Liver (tissue), 9 donors: Measurements from ENCODE around the gene CCDC82. TPM values are rescaled to one million over a fixed set of nuclear protein-coding genes. Genes with fewer than 3 reads are reported as not detected.

ENCODE experiments used
- DNase-seq: peaks from one replicate; pipeline ENCODE4 v3.0.0-alpha.2; 2017; ENCODE audit warnings: low spot score
- H3K27ac ChIP-seq, 2 donors: one replicate each; pipeline ENCODE4 v1.7.0; 2013; ENCODE audit warnings: inconsistent platforms in 2 of 2, low read length in 2 of 2, control low read depth in 1 of 2, low read depth in 1 of 2, mild to moderate bottlenecking in 1 of 2
- H3K27me3 ChIP-seq, 4 donors: one replicate each; pipeline versions ENCODE4 v1.6.1 to v1.7.0; 2013; ENCODE audit warnings: low read length in 3 of 4, inconsistent platforms in 1 of 4, mild to moderate bottlenecking in 1 of 4, moderate library complexity in 1 of 4; ENCODE audit not compliant: control insufficient read depth in 4 of 4, insufficient read depth in 4 of 4
- H3K36me3 ChIP-seq, 4 donors: one replicate each; pipeline versions ENCODE4 v1.6.1 to v1.7.0; 2013; ENCODE audit warnings: low read length in 3 of 4, mild to moderate bottlenecking in 3 of 4, low read depth in 1 of 4, moderate library complexity in 1 of 4; ENCODE audit not compliant: control insufficient read depth in 4 of 4, insufficient read depth in 3 of 4
- H3K4me1 ChIP-seq, 4 donors: one replicate each; pipeline versions ENCODE4 v1.6.1 to v1.7.0; 2013; ENCODE audit warnings: low read length in 3 of 4, mild to moderate bottlenecking in 3 of 4, moderate library complexity in 1 of 4; ENCODE audit not compliant: control insufficient read depth in 4 of 4, insufficient read depth in 4 of 4
- H3K4me3 ChIP-seq, 3 donors: one replicate each; pipeline versions ENCODE4 v1.6.1 to v1.7.0; 2013; ENCODE audit warnings: low read length in 3 of 3, control low read depth in 1 of 3, low read depth in 1 of 3, mild to moderate bottlenecking in 1 of 3
- H3K9ac ChIP-seq, 2 donors: one replicate each; pipeline ENCODE4 v1.7.0; 2013; ENCODE audit warnings: low read length in 2 of 2, mild to moderate bottlenecking in 2 of 2, moderate library complexity in 2 of 2, control low read depth in 1 of 2, low read depth in 1 of 2
- H3K9me3 ChIP-seq, 4 donors: one replicate each; pipeline versions ENCODE4 v1.6.1 to v1.7.0; 2013; ENCODE audit warnings: low read length in 3 of 4; ENCODE audit not compliant: control insufficient read depth in 4 of 4
- ATF3 ChIP-seq: IDR thresholded peaks from 2 replicates; pipeline ENCODE4 v1.6.1; 2016; ENCODE audit warnings: antibody characterized with exemption
- CTCF ChIP-seq: fragments of 150-350 bp; IDR thresholded peaks from 2 replicates; pipeline ENCODE4 v1.5.1; 2017; ENCODE audit warnings: improper control_type of control experiment, low read depth, low read length; ENCODE audit not compliant: missing input control
- EGR1 ChIP-seq, 2 donors: IDR thresholded peaks; 2 replicates each; pipeline ENCODE4 v1.6.1; 2016 to 2018; ENCODE audit warnings: antibody characterized with exemption in 2 of 2, low read depth in 2 of 2
- FOXA1 ChIP-seq: IDR thresholded peaks from 2 replicates; pipeline ENCODE4 v1.6.1; 2016; ENCODE audit warnings: antibody characterized with exemption
- FOXA2 ChIP-seq: IDR thresholded peaks from 2 replicates; pipeline ENCODE4 v1.6.1; 2016; ENCODE audit warnings: antibody characterized with exemption
- GABPA ChIP-seq, 2 donors: IDR thresholded peaks in 1 of 2; conservative IDR thresholded peaks in 1 of 2; 2 replicates each; pipeline ENCODE4 v1.6.1; 2016; ENCODE audit warnings: antibody characterized with exemption in 2 of 2, mild to moderate bottlenecking in 1 of 2, moderate library complexity in 1 of 2
- HNF4A ChIP-seq, 2 donors: conservative IDR thresholded peaks; 2 replicates each; pipeline ENCODE4 v1.6.1; 2016; ENCODE audit warnings: antibody characterized with exemption in 2 of 2, mild to moderate bottlenecking in 2 of 2
- HNF4G ChIP-seq: IDR thresholded peaks from 2 replicates; pipeline ENCODE4 v1.6.1; 2016; ENCODE audit warnings: antibody characterized with exemption
- JUND ChIP-seq, 2 donors: IDR thresholded peaks; 2 replicates each; pipeline ENCODE4 v1.6.1; 2016; ENCODE audit warnings: antibody characterized with exemption in 2 of 2
- MAX ChIP-seq: IDR thresholded peaks from 2 replicates; pipeline ENCODE4 v1.6.1; 2016; ENCODE audit warnings: antibody characterized with exemption
- NR2F2 ChIP-seq: IDR thresholded peaks from 2 replicates; pipeline ENCODE4 v1.6.1; 2016; ENCODE audit warnings: antibody characterized with exemption
- RAD21 ChIP-seq, 2 donors: IDR thresholded peaks; 2 replicates each; pipeline ENCODE4 v1.6.1; 2016; ENCODE audit warnings: antibody characterized with exemption in 2 of 2, mild to moderate bottlenecking in 2 of 2
- REST ChIP-seq: IDR thresholded peaks from 2 replicates; pipeline ENCODE4 v1.6.1; 2016; ENCODE audit warnings: antibody characterized with exemption, mild to moderate bottlenecking
- RXRA ChIP-seq, 2 donors: IDR thresholded peaks; 2 replicates each; pipeline ENCODE4 v1.6.1; 2017 to 2018; ENCODE audit warnings: antibody characterized with exemption in 2 of 2, mild to moderate bottlenecking in 1 of 2
- SP1 ChIP-seq: IDR thresholded peaks from 2 replicates; pipeline ENCODE4 v1.6.1; 2018; ENCODE audit warnings: antibody characterized with exemption, mild to moderate bottlenecking
- TAF1 ChIP-seq: conservative IDR thresholded peaks from 2 replicates; pipeline ENCODE4 v1.6.1; 2016; ENCODE audit warnings: antibody characterized with exemption, mild to moderate bottlenecking
- YY1 ChIP-seq: IDR thresholded peaks from 2 replicates; pipeline ENCODE4 v1.6.1; 2016; ENCODE audit warnings: antibody characterized with exemption, mild to moderate bottlenecking
- ZBTB33 ChIP-seq: IDR thresholded peaks from 2 replicates; pipeline ENCODE4 v1.6.1; 2016; ENCODE audit warnings: antibody characterized with exemption
- whole genome bisulfite sequencing: extraction: QIAGEN DNeasy Blood & Tissue Kit; methylation state at CpG from one replicate; pipeline ENCODE4 v1.1.7; 2013; 5-methylcytosine and 5-hydroxymethylcytosine counted together
- polyA plus RNA-seq, 2 donors: library from polyadenylated mRNA; stranded (reverse) in 1 of 2; unstranded in 1 of 2; fragments of 200-250 nt in 1 of 2; fragments of >200 nt in 1 of 2; fragmentation: Nextera tagmentation in 1 of 2; extraction: Ambion mirVana in 1 of 2; gene quantifications; one replicate each; pipeline versions ENCODE4 v1.2.1 to v1.2.3, GENCODE V29; 2013 to 2015
- total RNA-seq, 2 donors: library from RNA; depleted of rRNA; stranded (reverse); fragments of >200 nt; gene quantifications; one replicate each; pipeline ENCODE4 v1.2.3, GENCODE V29; 2014
- donor health status: healthy.
- donor health status: healthy.
- donor health status: healthy.
- donor health status: healthy.
- donor health status: healthy.

CCDC82 gene
- total and polyA plus RNA-seq, 4 donors = 4.5 to 14.5 (median 11.0) TPM

- Histone ChIP-seq H3K9me3 (no peaks in the 10 kb centered on the region), H3K4me1 (peaks cover 0 to 4% (median 2%) of the 10 kb centered on the region in 4 donors)
These were observed 83.1 kb downstream of the CCDC82 start for GRCh38 chr11:96306600-96306932.

GRCh38 chr11:96306071-96306470 lies 83.6 kb downstream of the CCDC82 start:
- H3K9me3 ChIP-seq = no peaks in the 10 kb centered on the region
- 80% methylated on average over 1 of the region's 1 CpG for WGBS
- H3K27me3 ChIP-seq = no peaks in the 10 kb centered on the region
- TF ChIP-seq HNF4G = no peak
- TF ChIP-seq GABPA (IDR thresholded peaks at IDR 0.05 in 1 of 2, conservative IDR thresholded peaks at IDR 0.05 in 1 of 2) = no peak
- no peak for TF ChIP-seq REST
- no peak for TF ChIP-seq RAD21 (IDR thresholded peaks at IDR 0.05)
- no peak for TF ChIP-seq RXRA (IDR thresholded peaks at IDR 0.05)
- TF ChIP-seq ZBTB33 = no peak
- no peak for TF ChIP-seq HNF4A (conservative IDR thresholded peaks at IDR 0.05)
- no peak for TF ChIP-seq CTCF
- no peak for TF ChIP-seq NR2F2
- TF ChIP-seq JUND (IDR thresholded peaks at IDR 0.05) = no peak
- no peak for TF ChIP-seq EGR1 (IDR thresholded peaks at IDR 0.05; ENCODE audit: low read depth in 2 of 2)
- TF ChIP-seq TAF1 = no peak
- no peak for TF ChIP-seq FOXA1
- TF ChIP-seq YY1 = no peak
- no peak for TF ChIP-seq ATF3
- no peak for TF ChIP-seq SP1
- TF ChIP-seq MAX = no peak
- no peak for TF ChIP-seq FOXA2
- no peak overlapping the region for H3K9ac ChIP-seq
- H3K27ac ChIP-seq = peak overlapping the region; percentile 60 to 68
- H3K4me1 ChIP-seq = peaks cover 0 to 3% (median 1%) of the 10 kb centered on the region in 4 donors
- H3K4me3 ChIP-seq = no peak overlapping the region
- no peaks in the 10 kb centered on the region for H3K36me3 ChIP-seq
- DNase-seq = no peak

More at GRCh38 chr11:96306600-96306932, 83.1 kb downstream of the CCDC82 start:
- no peak overlapping the region for H3K9ac ChIP-seq
- no peak for DNase-seq
- H3K4me3 ChIP-seq = no peak overlapping the region
- no peaks in the 10 kb centered on the region for H3K27me3 ChIP-seq
- TF ChIP-seq ATF3 = no peak
- no peak for TF ChIP-seq NR2F2
- no peak for TF ChIP-seq TAF1
- TF ChIP-seq SP1 = no peak
- no peak for TF ChIP-seq EGR1 (IDR thresholded peaks at IDR 0.05; ENCODE audit: low read depth in 2 of 2)
- TF ChIP-seq RAD21 (IDR thresholded peaks at IDR 0.05) = no peak
- no peak for TF ChIP-seq GABPA (IDR thresholded peaks at IDR 0.05 in 1 of 2, conservative IDR thresholded peaks at IDR 0.05 in 1 of 2)
- TF ChIP-seq HNF4G = no peak
- TF ChIP-seq HNF4A (conservative IDR thresholded peaks at IDR 0.05) = no peak
- H3K27ac ChIP-seq = peak overlapping the region; percentile 60 to 68
- WGBS = 39% methylated on average over 3 of the region's 3 CpGs
- H3K36me3 ChIP-seq = no peaks in the 10 kb centered on the region
